Peyer's patch (tissue), 4 donors: ENCODE measurements around the gene COL28A1. TPM values are rescaled to one million over a fixed set of nuclear protein-coding genes. Genes with fewer than 3 reads are reported as not detected.

Source experiments
- DNase-seq, 3 donors: peaks; one replicate each; pipeline ENCODE4 v3.0.0-alpha.2; 2017 to 2019
- H3K27ac ChIP-seq, 4 donors: fragments of 200-600 bp; sonication (generic); one replicate each; pipeline ENCODE4 v1.5.1; 2016 to 2019
- H3K27me3 ChIP-seq, 2 donors: fragments of 200-600 bp; sonication (generic); one replicate each; pipeline ENCODE4 v1.5.1; 2019
- H3K36me3 ChIP-seq, 3 donors: fragments of 200-600 bp; sonication (generic); one replicate each; pipeline ENCODE4 v1.5.1; 2016 to 2019
- H3K4me1 ChIP-seq, 4 donors: fragments of 200-600 bp; sonication (generic); one replicate each; pipeline ENCODE4 v1.5.1; 2016 to 2019
- H3K4me3 ChIP-seq, 4 donors: fragments of 200-600 bp; sonication (generic); 1 replicate in 3 of 4; 2 replicates in 1 of 4; pipeline ENCODE4 v1.5.1; 2016 to 2019; ENCODE audit warnings: mild to moderate bottlenecking in 1 of 4
- H3K9me3 ChIP-seq, 4 donors: fragments of 200-600 bp; sonication (generic); one replicate each; pipeline ENCODE4 v1.5.1; 2016 to 2019; ENCODE audit warnings: mild to moderate bottlenecking in 1 of 4
- CTCF ChIP-seq, 6 experiments: fragments of 450-650 bp in 4 of 6; fragments of 200-600 bp in 2 of 6; sonication (generic) in 1 of 6; IDR thresholded peaks; one replicate each; pipeline ENCODE4 v1.5.1; 2017 to 2019; ENCODE audit warnings: antibody characterized with exemption in 6 of 6, mild to moderate bottlenecking in 3 of 6, moderate library complexity in 1 of 6
- POLR2A ChIP-seq, 2 donors: fragments of 450-650 bp; IDR thresholded peaks; one replicate each; pipeline ENCODE4 v1.5.1; 2017; ENCODE audit warnings: antibody characterized with exemption in 2 of 2, mild to moderate bottlenecking in 2 of 2, moderate library complexity in 2 of 2
- total RNA-seq, 4 donors: library from RNA; depleted of rRNA; stranded (reverse); fragments of >200 nt; gene quantifications; one replicate each; pipeline ENCODE4 v1.1.0, GENCODE V29; 2016

Gene COL28A1
- total RNA-seq, 4 donors from 2014 or later: 1.4 to 5.8 (median 1.9) TPM

- H3K4me3 ChIP-seq: no peak overlapping the region
- H3K27ac ChIP-seq: no peak overlapping the region
- H3K27me3 ChIP-seq: no peaks in the 10 kb centered on the region
- H3K4me1 ChIP-seq: no peaks in the 10 kb centered on the region
- H3K9me3 ChIP-seq: no peaks in the 10 kb centered on the region
- TF ChIP-seq CTCF (IDR thresholded peaks at IDR 0.05): no peak
- TF ChIP-seq POLR2A (IDR thresholded peaks at IDR 0.05): no peak
- no peak for DNase-seq
- no peaks in the 10 kb centered on the region for H3K36me3 ChIP-seq
Measured at GRCh38 chr7:7557252-7557651, 21.6 kb upstream of the COL28A1 start.

GRCh38 chr7:7556852-7557251, 21.2 kb upstream of the COL28A1 start:
- Histone ChIP-seq H3K4me3 (no peak overlapping the region), H3K4me1 (no peaks in the 10 kb centered on the region), H3K27ac (no peak overlapping the region), H3K9me3 (no peaks in the 10 kb centered on the region), H3K36me3 (no peaks in the 10 kb centered on the region), H3K27me3 (no peaks in the 10 kb centered on the region)
- no peak for TF ChIP-seq POLR2A (IDR thresholded peaks at IDR 0.05)
- TF ChIP-seq CTCF (IDR thresholded peaks at IDR 0.05): no peak
- DNase-seq: no peak

- no peaks in the 10 kb centered on the region for H3K36me3 ChIP-seq
- DNase-seq: no peak
- no peaks in the 10 kb centered on the region for H3K9me3 ChIP-seq
- H3K27me3 ChIP-seq: no peaks in the 10 kb centered on the region
- no peak overlapping the region for H3K4me3 ChIP-seq
- H3K4me1 ChIP-seq: no peaks in the 10 kb centered on the region
- no peak overlapping the region for H3K27ac ChIP-seq
- TF ChIP-seq POLR2A (IDR thresholded peaks at IDR 0.05): no peak
- no peak for TF ChIP-seq CTCF (IDR thresholded peaks at IDR 0.05)
Measured at GRCh38 chr7:7554649-7555575, 19.2 kb upstream of the COL28A1 start.

- Histone ChIP-seq H3K9me3 (no peaks in the 10 kb centered on the region), H3K27me3 (no peaks in the 10 kb centered on the region), H3K4me3 (no peak overlapping the region), H3K36me3 (no peaks in the 10 kb centered on the region), H3K27ac (no peak overlapping the region), H3K4me1 (no peaks in the 10 kb centered on the region)
- TF ChIP-seq POLR2A (IDR thresholded peaks at IDR 0.05) (no peak), CTCF (IDR thresholded peaks at IDR 0.05) (no peak)
- no peak for DNase-seq
Measured at GRCh38 chr7:7554021-7554432, 18.4 kb upstream of the COL28A1 start.

GRCh38 chr7:7553386-7553785, 17.7 kb upstream of the COL28A1 start:
- Histone ChIP-seq H3K27ac (no peak overlapping the region), H3K4me3 (no peak overlapping the region), H3K27me3 (no peaks in the 10 kb centered on the region), H3K9me3 (no peaks in the 10 kb centered on the region), H3K36me3 (no peaks in the 10 kb centered on the region), H3K4me1 (no peaks in the 10 kb centered on the region)
- TF ChIP-seq CTCF (IDR thresholded peaks at IDR 0.05) (no peak), POLR2A (IDR thresholded peaks at IDR 0.05) (no peak)
- no peak for DNase-seq
